ENCODE data around the gene ADORA2A.

The ADORA2A gene

DNA sequence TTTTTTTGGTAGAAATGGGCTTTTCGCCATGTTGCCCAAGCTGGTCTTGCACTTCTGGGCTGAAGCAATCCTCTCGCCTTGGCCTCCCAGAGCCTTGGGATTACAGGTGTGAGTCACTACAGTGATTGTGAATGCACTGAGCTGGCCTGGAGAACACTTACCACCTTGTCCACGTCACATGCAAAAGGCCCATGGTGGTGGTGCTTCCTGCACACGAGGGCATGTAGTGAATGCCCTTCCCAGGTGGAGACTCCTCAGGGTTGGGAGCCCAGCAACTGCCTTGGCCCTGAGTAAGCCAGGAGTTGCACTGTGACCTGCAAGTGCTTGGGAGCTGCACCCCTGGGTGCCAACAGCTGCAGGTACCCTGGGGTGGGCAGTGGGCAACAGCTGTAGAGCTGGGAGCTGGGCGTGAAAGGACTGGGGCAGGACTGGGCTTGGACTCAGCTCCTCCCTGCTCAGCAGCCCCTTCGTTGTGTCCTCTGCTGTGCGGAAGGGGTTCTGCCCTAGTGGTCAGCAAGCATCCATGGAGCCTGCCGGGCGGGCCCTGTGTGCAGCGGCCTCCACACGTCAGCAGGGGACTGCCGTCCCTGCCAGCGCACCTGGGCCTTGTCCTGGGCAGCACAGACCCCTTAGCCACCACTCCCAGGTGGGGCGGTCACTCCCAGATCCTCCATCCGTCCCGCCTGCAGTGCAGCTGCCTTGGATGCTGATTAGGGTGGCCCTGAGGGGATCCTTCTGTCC lies 9.3 kb upstream of the ADORA2A start:
- DNase-seq (ENCODE audit: low read depth in 1 of 2, low spot score in 1 of 2): no peak

DNA sequence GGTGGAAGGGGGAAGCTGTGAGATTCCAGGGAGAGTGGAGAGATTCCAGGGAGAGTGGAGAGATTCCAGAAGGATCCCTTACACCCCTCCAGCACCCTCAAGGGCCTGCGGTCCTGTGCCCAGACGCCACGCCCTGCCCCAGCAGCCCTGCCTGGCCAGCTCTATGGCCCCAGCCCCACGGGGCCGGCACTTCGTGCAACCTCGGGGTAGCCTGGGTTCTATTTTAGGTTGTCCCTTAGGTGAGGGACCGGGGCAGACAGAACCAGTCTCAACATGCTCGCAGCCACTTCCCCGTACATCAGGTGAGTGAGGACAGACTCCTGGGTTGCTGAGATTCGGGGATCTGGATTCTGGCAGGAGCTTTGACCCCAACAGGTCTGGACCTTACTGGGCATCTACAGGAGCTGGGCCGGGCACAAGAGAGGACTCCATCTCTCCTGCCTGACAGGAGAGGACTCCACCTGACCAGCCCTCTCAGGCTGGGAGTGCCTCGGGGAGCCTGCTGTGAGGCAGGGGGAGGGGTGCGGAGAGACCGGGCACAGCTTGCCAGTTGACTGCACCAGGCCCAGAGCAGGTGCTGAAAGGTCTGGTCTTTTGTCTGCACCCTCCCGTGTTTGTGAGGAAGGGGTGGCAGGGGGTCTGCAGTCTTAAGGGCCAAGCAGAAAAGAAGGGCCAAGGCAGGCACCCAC lies 8.5 kb upstream of the ADORA2A start:
- DNase-seq (ENCODE audit: low read depth in 1 of 2, low spot score in 1 of 2): no peak

DNA sequence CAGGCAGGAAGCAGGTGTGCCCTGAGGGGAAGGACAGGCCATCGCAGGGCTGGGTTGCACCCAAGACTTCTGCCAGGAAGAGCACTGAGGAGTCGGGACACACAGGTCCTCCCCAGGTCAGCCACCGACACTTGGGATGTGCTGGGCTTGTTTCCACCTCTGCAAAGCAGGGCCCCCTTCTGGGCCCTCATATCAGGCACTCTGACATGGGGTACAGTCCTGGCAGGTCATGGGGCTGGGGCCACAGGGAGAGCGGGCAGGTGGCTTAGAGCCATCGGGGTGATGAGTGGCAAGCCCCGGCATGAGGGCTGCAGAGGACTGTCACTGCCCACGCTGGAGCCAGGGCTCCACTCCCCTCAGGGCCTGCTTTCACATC lies 7.9 kb upstream of the ADORA2A start:
- DNase-seq (ENCODE audit: low read depth in 1 of 2, low spot score in 1 of 2): no peak

DNA sequence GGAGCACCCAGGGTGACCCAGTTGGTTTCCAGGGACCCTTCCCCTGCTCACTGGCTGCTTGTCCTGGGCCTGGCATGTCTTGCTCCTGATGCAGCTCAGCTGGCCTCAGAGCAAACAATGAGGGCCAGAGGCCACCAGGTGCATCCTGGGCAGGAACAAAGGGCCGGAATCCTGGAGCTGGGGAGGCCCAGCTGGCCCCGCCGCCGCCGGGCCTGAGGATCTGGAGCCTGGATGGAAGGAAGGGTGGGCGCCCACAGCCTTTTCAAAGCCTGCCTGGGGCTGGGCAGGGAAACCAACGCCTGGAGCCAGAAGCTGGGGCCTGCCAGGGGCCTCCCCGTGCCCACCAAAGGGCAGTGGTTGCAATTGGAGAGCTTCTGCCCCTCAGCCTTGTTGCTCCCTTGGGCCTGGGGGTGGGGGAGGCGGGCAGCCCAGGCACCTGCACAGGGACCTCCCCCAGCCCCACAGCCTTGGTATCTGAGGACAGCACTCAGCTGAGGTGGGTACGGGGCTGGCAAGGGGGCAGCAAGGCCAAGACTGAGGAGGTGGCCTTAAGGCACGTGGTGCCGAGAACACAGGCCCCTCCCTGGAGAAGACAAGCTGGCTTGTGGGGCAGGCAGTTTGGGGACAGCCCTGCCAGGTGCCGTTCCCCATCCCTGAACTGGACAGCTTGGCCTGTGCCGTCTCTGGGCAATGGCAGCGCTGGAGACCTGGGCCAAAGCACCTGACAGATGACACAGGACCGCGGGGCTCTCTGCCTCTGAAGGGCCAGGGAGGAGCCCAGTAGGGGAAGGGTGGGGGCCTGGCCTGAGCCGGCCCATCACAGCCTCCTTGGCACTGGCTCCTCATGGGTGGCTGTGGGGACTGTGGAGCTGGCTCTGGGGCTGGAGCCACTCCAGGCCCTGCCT lies 7.1 kb upstream of the ADORA2A start:
- DNase-seq (ENCODE audit: low read depth in 1 of 2, low spot score in 1 of 2): no peak

DNA sequence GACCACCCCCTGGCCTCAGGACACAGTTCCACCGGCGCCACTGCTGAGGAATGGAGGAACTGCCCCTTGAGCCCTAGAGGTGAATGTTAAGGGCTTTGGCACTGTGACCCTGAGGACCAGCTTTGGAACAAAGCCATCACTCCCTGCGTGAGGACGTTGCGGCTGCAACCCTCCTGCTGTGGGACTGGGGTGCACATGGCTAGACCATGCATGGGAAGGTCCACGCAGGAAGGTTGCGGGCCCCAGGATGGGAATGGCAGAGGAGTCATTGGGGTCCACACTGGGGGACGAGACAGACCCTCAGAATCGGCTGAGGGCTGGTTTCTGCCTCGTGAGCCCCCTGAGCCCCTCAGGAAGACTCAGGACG lies 6.4 kb upstream of the ADORA2A start:
- DNase-seq (ENCODE audit: low read depth in 1 of 2, low spot score in 1 of 2): no peak

DNA sequence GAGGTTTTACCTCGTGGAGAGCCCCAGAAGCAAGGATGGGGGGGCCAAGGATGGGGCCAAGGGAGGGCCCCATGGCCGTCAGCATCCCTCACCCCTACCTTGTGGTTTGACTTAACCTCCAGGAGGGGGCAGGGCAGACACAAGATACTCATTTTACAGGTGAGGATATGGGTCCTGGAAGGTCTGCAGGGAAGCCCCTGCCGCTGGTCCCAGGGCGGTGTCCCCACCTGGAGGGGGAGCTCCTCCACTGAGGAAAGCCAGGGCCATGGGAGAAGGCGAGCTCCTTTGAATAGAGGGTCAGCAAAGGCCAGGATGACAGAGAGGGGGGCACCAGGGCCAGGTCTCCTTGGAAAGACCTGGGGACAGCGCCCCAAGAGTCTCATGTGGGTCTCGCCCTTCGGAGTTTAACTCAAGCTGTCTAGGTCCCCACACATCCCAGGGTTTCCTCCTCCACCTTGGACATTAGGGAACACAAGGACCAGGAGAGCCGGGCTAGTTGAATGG lies 5.9 kb upstream of the ADORA2A start:
- no peak for DNase-seq (ENCODE audit: low read depth in 1 of 2, low spot score in 1 of 2)

GRCh38 chr22:24422102-24422665 lies 5.2 kb upstream of the ADORA2A start:
- DNase-seq (ENCODE audit: low read depth in 1 of 2, low spot score in 1 of 2): no peak

DNA sequence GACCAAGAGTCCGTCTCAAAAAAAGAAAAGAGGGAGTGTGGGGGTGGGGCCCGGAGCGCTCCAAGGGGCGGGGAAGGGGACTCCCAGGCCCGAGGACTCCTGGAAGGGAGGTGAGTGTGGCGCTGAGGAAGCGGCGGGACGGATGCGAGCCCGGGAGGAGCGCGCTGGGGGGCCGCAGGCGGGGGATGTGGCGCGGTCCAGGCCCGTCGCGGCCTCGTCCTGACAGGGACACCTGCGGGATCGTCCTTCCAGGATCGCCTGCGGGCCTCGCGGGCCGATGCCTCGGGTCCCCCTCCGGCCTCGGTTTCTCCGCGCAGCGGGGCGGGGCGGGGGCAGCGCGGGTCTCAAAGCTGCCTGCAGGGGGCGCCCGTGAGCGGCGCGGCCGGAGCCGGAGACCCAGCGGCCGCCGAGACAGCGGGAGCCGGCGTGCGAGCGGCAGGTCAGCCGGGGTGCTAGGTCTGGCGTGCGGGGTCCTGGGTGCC lies 3.8 kb upstream of the ADORA2A start:
- DNase-seq (ENCODE audit: low read depth in 1 of 2, low spot score in 1 of 2): peak; percentile 42 to 55

DNA sequence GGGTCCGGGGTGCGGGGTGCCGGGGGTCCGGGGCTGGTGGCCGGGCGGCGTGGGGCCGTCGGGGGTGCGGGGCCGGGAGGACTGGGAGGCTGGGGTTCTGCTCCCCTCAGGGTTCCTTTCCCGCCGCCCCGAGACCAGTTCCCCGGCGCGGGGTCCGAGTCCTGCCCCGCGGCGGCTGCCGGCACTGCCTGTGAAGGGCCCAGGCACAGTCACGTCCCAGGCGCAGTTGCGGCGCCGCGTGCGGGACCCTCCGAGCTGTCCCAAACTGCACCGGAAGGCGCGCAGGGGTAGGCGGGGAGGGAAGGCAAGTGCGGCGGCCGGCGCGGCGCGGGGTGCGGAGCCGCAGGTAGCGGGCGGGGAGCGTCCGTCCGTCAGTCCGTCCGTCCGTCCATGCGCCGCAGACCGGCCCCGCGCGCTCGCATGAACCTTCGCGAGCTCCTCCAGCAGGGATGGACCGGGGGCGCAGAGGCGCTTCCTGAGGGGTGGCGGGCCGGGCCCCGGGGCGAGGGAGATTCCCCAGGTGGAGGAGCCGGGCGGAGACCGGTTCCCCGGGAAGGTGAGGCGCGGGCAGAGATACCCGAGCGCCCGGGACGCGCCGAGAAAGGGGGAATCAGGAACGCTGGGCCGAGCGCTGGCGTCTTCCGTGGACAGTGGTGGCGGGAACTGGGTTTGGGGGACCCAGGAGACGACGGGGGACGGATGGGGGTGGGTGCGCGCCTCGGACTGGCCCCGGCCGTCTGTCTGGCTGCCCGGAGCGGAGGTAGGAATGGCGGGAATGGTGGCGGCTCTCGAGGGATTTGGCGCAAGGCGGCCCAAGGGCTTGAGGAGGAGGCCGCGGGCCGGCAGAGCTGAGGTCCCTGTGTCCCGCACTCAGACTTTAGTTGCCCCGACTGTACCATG lies 3.1 kb upstream of the ADORA2A start:
- peak in 1 of 2 donors; percentile 15 for DNase-seq (ENCODE audit: low read depth in 1 of 2, low spot score in 1 of 2)

DNA sequence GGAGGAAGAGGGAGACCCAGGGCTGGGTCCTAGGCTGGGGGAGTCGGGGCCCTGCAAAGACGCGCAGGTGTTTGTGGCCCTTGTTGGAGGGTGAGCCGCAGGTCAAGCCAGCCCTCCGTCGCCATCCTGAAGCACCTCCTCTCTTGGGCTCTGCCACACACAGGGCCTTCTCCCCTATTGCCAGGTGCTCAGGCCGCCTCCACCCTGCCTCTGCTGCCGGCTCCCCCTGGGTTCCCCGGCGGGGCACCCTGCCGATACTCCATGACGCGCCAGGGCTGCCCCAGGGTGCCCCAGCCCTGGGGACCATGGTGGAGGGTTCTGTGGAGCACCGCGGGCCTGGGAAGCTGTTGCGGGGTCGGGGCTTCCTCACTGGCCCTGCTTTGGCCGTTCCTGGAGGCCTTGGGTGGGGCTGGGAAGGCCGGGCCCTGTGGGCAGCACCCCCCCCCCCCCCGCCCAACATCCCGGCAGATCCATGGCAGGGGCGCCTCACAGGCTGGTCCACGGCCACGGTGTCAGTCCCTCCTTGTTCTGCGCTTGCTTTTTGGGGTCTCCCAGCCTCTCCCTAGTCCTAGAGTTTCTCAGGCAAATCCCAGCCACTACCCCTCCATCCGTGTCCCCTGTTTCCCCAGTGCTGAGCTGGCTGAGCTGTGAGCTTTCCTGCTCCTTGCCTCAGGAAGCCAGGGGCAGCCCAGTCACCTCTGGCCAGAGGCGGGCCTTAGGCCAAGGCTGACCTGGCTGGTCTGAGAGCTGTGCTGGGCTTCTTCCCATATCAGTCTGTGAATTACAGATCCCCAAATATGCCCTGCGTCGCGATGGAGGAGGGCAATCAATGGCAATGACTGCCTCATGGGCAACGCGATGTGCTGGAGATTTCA lies 2.3 kb upstream of the ADORA2A start:
- no peak for DNase-seq (ENCODE audit: low read depth in 1 of 2, low spot score in 1 of 2)

GRCh38 chr22:24426436-24426835 lies 963 bp upstream of the ADORA2A start:
- DNase-seq (ENCODE audit: low read depth in 1 of 2, low spot score in 1 of 2): no peak

GRCh38 chr22:24426851-24427499 lies 424 bp upstream of the ADORA2A start:
- DNase-seq (ENCODE audit: low read depth in 1 of 2, low spot score in 1 of 2): no peak

GRCh38 chr22:24428751-24429410 lies 1.5 kb downstream of the ADORA2A start:
- no peak for DNase-seq (ENCODE audit: low read depth in 1 of 2, low spot score in 1 of 2)

DNA sequence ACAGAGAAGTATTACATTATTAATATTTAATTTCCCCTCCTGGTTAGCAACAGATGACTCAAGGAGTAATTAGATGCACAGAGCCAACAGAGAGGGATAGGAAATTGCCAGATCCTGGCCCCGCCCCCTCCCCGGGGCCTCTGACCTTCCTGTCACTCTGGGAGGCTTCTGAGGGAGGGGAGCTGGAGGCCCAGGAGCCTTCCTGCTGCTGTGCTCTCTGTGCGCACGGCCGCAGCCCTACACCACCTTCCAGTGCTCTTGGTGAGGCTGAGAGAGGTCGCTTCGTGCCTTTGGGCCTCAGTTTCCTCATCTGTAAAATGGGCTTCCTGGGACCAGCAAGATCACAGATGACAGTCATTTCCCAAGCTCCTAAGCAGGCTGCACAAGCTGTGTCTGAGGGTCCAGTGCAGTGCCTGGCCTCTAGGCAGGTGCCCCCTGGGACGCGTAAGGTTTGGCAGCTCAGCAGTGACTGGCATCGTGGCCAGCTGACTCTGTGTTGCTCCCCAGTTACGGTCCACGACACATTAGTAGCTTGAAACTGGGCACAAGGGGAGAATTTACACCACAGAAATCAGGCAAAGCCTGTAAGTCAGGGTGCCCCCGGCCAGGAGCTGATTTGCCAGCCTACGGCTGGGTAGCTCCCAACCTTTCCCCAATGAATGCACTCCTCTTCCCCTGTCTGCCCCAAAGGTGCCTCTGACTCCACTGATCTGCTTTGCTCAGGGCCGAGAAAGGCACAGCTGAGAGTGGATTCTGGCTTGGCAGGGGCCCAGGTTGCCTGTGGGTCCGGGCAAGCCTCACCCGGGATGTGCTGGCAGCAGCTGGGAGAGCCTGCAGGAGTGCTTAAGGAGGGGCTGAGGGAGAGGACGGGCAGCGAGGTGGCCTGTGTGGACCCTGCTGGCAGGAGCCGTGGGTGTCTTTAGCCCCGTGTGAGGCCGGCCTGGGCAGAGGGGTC lies 2.3 kb downstream of the ADORA2A start:
- no peak for DNase-seq (ENCODE audit: low read depth in 1 of 2, low spot score in 1 of 2)

DNA sequence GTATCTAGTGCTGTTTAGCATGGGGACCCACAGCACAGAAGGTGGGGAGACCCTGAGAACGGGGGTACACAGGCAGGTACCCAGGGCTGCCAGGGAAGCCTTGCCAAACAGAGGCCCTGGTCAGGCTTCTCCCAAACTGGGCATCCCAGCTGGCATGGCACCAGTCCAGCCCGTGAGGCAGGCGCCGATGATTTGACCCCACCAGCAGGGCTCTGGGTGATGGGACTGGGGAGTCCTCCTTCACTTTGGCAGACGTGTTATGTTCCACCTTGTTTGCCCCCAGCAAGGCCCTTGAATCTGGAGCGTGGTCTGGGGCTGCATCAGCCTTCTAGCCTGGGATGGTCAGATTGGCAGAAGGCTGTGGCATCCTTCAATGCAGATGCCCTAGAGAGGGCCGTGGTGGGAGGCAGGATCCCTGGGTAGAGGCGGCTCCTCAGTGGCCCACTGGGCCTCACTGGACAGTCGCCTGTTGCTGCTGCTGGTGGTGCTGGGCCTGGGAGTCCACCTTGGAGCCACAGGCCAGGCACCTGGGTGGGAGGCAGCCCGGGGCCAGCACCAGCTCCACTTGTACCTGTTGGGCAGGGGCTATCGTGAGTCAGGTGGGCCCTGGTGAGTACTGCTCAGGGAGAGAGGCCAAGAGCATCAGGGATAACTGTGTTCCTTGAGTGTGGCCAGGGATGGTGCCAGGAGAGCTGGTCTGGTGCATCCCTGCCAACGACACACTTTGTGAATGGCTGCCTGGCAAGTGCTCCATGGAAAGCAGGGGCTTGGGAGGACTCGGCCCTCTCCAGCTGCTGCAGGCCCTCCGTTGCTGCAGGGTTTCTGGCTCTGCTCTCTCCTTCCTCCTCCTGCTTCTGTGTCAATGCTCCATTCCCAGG lies 3.3 kb downstream of the ADORA2A start:
- DNase-seq (ENCODE audit: low read depth in 1 of 2, low spot score in 1 of 2): no peak
